Adrenal gland (tissue), 5 donors: Measurements from ENCODE around the gene P3H2.

ENCODE experiments used
- CTCF ChIP-seq, 6 experiments: fragments of 450-650 bp in 4 of 6; fragments of 200-600 bp in 2 of 6; sonication (generic) in 1 of 6; IDR thresholded peaks; 1 replicate in 5 of 6; 2 replicates in 1 of 6; pipeline versions ENCODE4 v1.5.1 to v1.8.0; 2016 to 2021; ENCODE audit warnings: antibody characterized with exemption in 6 of 6, mild to moderate bottlenecking in 2 of 6, moderate library complexity in 1 of 6
- POLR2A ChIP-seq, 2 donors: fragments of 450-650 bp; IDR thresholded peaks; one replicate each; pipeline ENCODE4 v1.6.1; 2017; ENCODE audit warnings: antibody characterized with exemption in 2 of 2, mild to moderate bottlenecking in 2 of 2, moderate library complexity in 1 of 2
- donor health status: DM: no; HTN: no; CAD: no.

- no peak for TF ChIP-seq CTCF (IDR thresholded peaks at IDR 0.05)
- no peak for TF ChIP-seq POLR2A (IDR thresholded peaks at IDR 0.05)
These were observed 55.5 kb downstream of the P3H2 start for GRCh38 chr3:190065204-190065603.
